ENCODE results near the gene AGMO. TPM values are rescaled to one million over a fixed set of nuclear protein-coding genes. Genes with fewer than 3 reads are reported as not detected.

AGMO gene
- total and polyA plus RNA-seq, 2 experiments from 2014 or later = 0.42 to 0.55 TPM

GRCh38 chr7:15248514-15248913, 313.3 kb downstream of the AGMO start (continued):
- TF ChIP-seq, protein P1, sequence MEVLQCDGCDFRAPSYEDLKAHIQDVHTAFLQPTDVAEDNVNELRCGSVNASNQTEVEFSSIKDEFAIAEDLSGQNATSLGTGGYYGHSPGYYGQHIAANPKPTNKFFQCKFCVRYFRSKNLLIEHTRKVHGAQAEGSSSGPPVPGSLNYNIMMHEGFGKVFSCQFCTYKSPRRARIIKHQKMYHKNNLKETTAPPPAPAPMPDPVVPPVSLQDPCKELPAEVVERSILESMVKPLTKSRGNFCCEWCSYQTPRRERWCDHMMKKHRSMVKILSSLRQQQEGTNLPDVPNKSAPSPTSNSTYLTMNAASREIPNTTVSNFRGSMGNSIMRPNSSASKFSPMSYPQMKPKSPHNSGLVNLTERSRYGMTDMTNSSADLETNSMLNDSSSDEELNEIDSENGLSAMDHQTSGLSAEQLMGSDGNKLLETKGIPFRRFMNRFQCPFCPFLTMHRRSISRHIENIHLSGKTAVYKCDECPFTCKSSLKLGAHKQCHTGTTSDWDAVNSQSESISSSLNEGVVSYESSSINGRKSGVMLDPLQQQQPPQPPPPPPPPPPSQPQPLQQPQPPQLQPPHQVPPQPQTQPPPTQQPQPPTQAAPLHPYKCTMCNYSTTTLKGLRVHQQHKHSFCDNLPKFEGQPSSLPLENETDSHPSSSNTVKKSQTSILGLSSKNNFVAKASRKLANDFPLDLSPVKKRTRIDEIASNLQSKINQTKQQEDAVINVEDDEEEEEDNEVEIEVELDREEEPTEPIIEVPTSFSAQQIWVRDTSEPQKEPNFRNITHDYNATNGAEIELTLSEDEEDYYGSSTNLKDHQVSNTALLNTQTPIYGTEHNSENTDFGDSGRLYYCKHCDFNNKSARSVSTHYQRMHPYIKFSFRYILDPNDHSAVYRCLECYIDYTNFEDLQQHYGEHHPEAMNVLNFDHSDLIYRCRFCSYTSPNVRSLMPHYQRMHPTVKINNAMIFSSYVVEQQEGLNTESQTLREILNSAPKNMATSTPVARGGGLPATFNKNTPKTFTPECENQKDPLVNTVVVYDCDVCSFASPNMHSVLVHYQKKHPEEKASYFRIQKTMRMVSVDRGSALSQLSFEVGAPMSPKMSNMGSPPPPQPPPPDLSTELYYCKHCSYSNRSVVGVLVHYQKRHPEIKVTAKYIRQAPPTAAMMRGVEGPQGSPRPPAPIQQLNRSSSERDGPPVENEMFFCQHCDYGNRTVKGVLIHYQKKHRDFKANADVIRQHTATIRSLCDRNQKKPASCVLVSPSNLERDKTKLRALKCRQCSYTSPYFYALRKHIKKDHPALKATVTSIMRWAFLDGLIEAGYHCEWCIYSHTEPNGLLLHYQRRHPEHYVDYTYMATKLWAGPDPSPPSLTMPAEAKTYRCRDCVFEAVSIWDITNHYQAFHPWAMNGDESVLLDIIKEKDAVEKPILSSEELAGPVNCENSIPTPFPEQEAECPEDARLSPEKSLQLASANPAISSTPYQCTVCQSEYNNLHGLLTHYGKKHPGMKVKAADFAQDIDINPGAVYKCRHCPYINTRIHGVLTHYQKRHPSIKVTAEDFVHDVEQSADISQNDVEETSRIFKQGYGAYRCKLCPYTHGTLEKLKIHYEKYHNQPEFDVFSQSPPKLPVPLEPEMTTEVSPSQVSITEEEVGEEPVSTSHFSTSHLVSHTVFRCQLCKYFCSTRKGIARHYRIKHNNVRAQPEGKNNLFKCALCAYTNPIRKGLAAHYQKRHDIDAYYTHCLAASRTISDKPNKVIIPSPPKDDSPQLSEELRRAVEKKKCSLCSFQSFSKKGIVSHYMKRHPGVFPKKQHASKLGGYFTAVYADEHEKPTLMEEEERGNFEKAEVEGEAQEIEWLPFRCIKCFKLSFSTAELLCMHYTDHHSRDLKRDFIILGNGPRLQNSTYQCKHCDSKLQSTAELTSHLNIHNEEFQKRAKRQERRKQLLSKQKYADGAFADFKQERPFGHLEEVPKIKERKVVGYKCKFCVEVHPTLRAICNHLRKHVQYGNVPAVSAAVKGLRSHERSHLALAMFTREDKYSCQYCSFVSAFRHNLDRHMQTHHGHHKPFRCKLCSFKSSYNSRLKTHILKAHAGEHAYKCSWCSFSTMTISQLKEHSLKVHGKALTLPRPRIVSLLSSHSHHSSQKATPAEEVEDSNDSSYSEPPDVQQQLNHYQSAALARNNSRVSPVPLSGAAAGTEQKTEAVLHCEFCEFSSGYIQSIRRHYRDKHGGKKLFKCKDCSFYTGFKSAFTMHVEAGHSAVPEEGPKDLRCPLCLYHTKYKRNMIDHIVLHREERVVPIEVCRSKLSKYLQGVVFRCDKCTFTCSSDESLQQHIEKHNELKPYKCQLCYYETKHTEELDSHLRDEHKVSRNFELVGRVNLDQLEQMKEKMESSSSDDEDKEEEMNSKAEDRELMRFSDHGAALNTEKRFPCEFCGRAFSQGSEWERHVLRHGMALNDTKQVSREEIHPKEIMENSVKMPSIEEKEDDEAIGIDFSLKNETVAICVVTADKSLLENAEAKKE (CRISPR knock-in tag; IDR thresholded peaks at IDR 0.05) = no peak
- no peak for TF ChIP-seq EZH2 (IDR thresholded peaks at IDR 0.05; ENCODE audit: low read depth, unreplicated experiment)
- TF ChIP-seq, protein P2, sequence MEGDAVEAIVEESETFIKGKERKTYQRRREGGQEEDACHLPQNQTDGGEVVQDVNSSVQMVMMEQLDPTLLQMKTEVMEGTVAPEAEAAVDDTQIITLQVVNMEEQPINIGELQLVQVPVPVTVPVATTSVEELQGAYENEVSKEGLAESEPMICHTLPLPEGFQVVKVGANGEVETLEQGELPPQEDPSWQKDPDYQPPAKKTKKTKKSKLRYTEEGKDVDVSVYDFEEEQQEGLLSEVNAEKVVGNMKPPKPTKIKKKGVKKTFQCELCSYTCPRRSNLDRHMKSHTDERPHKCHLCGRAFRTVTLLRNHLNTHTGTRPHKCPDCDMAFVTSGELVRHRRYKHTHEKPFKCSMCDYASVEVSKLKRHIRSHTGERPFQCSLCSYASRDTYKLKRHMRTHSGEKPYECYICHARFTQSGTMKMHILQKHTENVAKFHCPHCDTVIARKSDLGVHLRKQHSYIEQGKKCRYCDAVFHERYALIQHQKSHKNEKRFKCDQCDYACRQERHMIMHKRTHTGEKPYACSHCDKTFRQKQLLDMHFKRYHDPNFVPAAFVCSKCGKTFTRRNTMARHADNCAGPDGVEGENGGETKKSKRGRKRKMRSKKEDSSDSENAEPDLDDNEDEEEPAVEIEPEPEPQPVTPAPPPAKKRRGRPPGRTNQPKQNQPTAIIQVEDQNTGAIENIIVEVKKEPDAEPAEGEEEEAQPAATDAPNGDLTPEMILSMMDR (conservative IDR thresholded peaks at IDR 0.05; ENCODE audit: low read depth in 2 of 2) = no peak

DNA sequence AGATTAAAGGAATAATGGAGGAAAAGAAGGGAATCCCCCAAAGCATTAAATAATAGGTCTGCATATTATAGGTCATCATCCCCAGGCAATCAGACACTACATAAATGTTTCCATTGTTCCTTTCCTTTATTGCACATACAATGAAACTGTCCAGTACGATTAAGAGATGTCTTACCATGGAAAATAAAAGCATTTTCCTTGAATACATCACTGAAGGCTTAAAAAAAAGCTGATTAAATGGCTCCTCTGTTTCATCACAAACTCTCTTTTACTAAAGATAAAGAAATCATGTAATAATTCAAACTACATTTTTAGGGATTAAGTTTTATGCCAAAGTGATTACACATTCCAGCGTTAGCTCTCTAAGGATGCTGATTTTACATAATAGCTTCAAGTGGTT, 316.0 kb downstream of the AGMO start:
- no peak overlapping the region for H3K4me3 Mint-ChIP-seq
- no peaks in the 10 kb centered on the region for H3K27me3 Mint-ChIP-seq (ENCODE audit: insufficient read depth, low read depth, poor library complexity)
- no peak for TF ChIP-seq ZNF331 (CRISPR knock-in tag; IDR thresholded peaks at IDR 0.05; ENCODE audit: low read depth)
- TF ChIP-seq STAT1 (IDR thresholded peaks at IDR 0.05; ENCODE audit: unreplicated experiment) = no peak
- TF ChIP-seq EZH2phosphoT487 (IDR thresholded peaks at IDR 0.05; ENCODE audit: unreplicated experiment) = no peak
- TF ChIP-seq, protein P2 (conservative IDR thresholded peaks at IDR 0.05; ENCODE audit: low read depth in 2 of 2) = no peak
- no peak for TF ChIP-seq POLR2AphosphoS5 (IDR thresholded peaks at IDR 0.05; ENCODE audit: low read depth)
- no peak for TF ChIP-seq EZH2 (IDR thresholded peaks at IDR 0.05; ENCODE audit: low read depth, unreplicated experiment)
- Histone ChIP-seq H3F3A (replicated peaks; ENCODE audit: low read depth) (no peaks in the 10 kb centered on the region), H3K9me2 (ENCODE audit: insufficient read depth) (peaks cover 3% of the 10 kb centered on the region; the same call in 1 of the 2 replicates), H3K4me1 (ENCODE audit: insufficient read depth) (no peaks in the 10 kb centered on the region), H4K20me1 (replicated peaks; ENCODE audit: insufficient read depth) (no peaks in the 10 kb centered on the region), H3K27ac (ENCODE audit: low read depth) (no peak overlapping the region), H3K27me3 (ENCODE audit: insufficient read depth) (no peaks in the 10 kb centered on the region), H3K36me3 (ENCODE audit: insufficient read depth) (no peaks in the 10 kb centered on the region), H2AFZ (no peak overlapping the region), H3K79me2 (replicated peaks; ENCODE audit: insufficient read depth) (no peaks in the 10 kb centered on the region), H3K4me3 (no peak overlapping the region), H3K4me2 (no peak overlapping the region)
- H3K9me3 Mint-ChIP-seq = no peaks in the 10 kb centered on the region
- H3K36me3 Mint-ChIP-seq (ENCODE audit: low read depth) = no peaks in the 10 kb centered on the region
- H3K4me1 Mint-ChIP-seq = no peaks in the 10 kb centered on the region
- no peak overlapping the region for H3K27ac Mint-ChIP-seq
- DNase-seq (ENCODE audit: low spot score) = no peak
- ATAC-seq = no peak
